Panc1 (cell line): ENCODE results near the gene ZNF652.

ENCODE experiments used
- POLR2AphosphoS5 ChIP-seq: IDR thresholded peaks from 2 replicates; pipeline ENCODE4 v1.6.1; 2012; ENCODE audit warnings: mild to moderate bottlenecking, low read depth, low read length, moderate library complexity
- TF ChIP-seq, protein P1 (sequence below): fragments of 450-650 bp; IDR thresholded peaks from 2 replicates; pipeline ENCODE4 v1.5.1; 2017; ENCODE audit warnings: mild to moderate bottlenecking
- TF ChIP-seq, protein P2 (sequence below), 2 experiments: IDR thresholded peaks; 2 replicates each; pipeline ENCODE4 v1.6.1; 2011 to 2012; ENCODE audit warnings: low read depth in 2 of 2, control low read depth in 1 of 2, low read length in 1 of 2, mild to moderate bottlenecking in 1 of 2, moderate library complexity in 1 of 2; ENCODE audit not compliant: insufficient read depth in 1 of 2

DNA sequence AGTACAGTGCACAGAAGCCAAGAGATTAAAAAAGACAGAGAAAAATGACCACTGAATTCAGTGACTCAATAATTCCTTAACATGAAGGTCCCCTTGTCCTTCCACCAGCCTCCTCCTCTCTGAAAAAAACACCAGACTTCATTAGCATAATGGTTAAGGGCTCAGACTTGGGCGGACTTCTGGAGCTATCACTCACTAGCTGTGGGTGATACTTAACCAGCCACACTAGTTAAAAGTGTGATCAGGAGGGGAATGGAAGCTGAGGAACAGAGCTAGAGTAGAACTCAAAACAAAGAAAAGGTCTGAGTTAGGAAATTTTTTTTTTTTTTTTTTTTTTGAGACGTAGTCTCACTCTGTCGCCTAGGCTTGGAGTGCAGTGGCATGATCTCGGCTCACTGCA, 23.2 kb downstream of the ZNF652 start:
- TF ChIP-seq, protein P1, sequence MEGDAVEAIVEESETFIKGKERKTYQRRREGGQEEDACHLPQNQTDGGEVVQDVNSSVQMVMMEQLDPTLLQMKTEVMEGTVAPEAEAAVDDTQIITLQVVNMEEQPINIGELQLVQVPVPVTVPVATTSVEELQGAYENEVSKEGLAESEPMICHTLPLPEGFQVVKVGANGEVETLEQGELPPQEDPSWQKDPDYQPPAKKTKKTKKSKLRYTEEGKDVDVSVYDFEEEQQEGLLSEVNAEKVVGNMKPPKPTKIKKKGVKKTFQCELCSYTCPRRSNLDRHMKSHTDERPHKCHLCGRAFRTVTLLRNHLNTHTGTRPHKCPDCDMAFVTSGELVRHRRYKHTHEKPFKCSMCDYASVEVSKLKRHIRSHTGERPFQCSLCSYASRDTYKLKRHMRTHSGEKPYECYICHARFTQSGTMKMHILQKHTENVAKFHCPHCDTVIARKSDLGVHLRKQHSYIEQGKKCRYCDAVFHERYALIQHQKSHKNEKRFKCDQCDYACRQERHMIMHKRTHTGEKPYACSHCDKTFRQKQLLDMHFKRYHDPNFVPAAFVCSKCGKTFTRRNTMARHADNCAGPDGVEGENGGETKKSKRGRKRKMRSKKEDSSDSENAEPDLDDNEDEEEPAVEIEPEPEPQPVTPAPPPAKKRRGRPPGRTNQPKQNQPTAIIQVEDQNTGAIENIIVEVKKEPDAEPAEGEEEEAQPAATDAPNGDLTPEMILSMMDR = no peak
- no peak for TF ChIP-seq POLR2AphosphoS5
- TF ChIP-seq, protein P2, sequence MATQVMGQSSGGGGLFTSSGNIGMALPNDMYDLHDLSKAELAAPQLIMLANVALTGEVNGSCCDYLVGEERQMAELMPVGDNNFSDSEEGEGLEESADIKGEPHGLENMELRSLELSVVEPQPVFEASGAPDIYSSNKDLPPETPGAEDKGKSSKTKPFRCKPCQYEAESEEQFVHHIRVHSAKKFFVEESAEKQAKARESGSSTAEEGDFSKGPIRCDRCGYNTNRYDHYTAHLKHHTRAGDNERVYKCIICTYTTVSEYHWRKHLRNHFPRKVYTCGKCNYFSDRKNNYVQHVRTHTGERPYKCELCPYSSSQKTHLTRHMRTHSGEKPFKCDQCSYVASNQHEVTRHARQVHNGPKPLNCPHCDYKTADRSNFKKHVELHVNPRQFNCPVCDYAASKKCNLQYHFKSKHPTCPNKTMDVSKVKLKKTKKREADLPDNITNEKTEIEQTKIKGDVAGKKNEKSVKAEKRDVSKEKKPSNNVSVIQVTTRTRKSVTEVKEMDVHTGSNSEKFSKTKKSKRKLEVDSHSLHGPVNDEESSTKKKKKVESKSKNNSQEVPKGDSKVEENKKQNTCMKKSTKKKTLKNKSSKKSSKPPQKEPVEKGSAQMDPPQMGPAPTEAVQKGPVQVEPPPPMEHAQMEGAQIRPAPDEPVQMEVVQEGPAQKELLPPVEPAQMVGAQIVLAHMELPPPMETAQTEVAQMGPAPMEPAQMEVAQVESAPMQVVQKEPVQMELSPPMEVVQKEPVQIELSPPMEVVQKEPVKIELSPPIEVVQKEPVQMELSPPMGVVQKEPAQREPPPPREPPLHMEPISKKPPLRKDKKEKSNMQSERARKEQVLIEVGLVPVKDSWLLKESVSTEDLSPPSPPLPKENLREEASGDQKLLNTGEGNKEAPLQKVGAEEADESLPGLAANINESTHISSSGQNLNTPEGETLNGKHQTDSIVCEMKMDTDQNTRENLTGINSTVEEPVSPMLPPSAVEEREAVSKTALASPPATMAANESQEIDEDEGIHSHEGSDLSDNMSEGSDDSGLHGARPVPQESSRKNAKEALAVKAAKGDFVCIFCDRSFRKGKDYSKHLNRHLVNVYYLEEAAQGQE (IDR thresholded peaks at IDR 0.05; ENCODE audit: insufficient read depth in 1 of 2, low read depth in 2 of 2, low read length in 1 of 2) = no peak
